ENCODE results near the gene PHPT1.

The PHPT1 gene

DNA sequence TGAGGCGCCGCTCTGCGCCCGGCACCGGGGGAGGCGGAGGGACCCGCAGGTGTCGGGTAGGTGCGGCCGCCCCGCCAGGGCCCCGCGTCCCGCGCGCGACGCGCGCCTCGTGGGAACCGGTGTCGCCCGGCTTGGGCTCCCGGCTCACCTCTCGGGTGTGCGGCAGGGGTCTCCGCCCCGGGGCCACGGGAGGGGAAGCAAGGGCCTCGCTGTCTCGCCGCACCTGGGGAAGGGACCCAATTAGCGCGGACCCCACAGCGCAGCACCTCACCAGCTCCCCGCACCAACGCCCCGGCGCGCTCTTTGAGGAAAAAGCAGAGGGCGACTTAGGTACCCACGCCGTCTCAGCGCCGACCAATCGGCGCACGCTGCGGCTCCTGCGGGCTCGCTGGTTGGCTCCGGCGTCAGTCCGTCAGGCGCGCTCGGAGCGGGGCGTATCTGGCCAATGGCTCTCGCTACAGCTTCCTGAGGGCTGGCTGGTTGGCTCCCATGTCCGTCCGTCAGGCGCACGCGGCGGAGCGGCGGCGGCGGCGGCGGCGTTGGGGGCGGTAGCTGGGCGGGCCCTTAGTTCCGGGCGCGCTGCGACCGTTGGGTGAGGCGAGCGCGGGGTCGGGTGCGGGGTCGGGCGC, 36.9 kb downstream of the PHPT1 start, which contains the start of gene TRAF2:
Gene TRAF2, plus strand, starts transcription at position 567 of the 629 bp plus-strand sequence. CDS start 12,225 bp downstream, outside the sequence.
- Histone ChIP-seq H3K4me1 (ENCODE audit: control insufficient read depth, insufficient read depth, low read length) (peaks cover 25% of the 10 kb centered on the region), H3K9ac (ENCODE audit: low read length) (peak within 1 kb of the TSS; percentile 73), H3K9me3 (ENCODE audit: control insufficient read depth, low read length) (no peaks in the 10 kb centered on the region), H3K36me3 (ENCODE audit: control insufficient read depth, insufficient read depth, low read length) (no peaks in the 10 kb centered on the region), H3K27me3 (ENCODE audit: control insufficient read depth, insufficient read depth, low read length) (no peaks in the 10 kb centered on the region), H3K4me3 (ENCODE audit: low read length) (peak within 1 kb of the TSS; percentile 27)

DNA sequence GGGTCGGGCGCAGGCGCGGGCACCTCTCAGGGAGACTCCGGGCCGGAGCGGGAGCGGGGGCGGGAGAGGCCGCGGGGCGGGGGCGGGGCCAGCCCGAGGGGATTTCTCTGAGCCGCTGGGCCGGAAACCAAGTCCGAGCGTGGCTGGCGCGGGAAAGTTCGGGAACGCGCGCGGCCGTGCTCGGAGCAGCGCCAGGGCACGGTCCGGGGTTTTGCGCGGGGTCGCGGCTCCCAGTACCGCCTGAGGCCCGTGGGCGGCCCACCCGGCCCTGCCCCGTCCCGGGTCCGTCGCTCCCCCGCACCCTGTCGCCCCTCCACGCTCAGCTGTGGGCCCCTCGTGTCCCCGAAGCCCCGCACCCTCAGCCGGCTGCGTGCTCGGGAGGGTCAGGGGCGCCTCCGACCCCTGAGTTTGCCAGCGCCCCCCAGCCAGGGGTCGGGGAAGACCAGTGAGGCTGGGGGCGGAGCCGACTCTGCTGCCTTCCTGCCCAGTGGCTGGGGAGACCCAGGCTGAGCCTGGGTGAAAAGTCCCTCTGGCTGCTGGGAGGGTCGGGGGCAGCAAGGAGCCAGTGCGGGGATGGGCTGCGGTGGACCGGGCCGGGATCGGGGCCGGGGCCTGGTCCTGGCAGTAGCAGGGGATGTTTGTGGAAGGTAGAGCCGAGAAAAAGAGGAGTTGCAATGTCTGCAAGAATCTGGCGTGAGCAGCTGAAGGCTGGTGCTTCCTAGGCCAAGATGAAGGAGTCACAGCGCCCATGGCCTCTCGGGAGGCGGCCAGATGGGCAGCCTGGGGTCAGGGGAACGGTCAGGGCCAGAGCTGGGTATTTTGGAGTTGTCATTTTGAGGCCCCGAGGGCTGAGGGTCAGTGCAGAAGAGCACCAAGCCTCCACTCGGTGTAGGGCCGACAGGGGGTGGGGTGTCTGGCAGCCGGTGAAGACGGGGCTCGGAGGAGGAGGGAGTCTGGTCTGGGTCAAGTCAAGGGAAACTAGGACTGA, 37.7 kb downstream of the PHPT1 start:
- H3K9me3 ChIP-seq (ENCODE audit: control insufficient read depth, low read length), result no peaks in the 10 kb centered on the region
- H3K4me1 ChIP-seq (ENCODE audit: control insufficient read depth, insufficient read depth, low read length), result peaks cover 18% of the 10 kb centered on the region
- peak overlapping the region; percentile 46 for H3K9ac ChIP-seq (ENCODE audit: low read length)
- no peaks in the 10 kb centered on the region for H3K27me3 ChIP-seq (ENCODE audit: control insufficient read depth, insufficient read depth, low read length)
- H3K4me3 ChIP-seq (ENCODE audit: low read length), result peak overlapping the region; percentile 27
- H3K36me3 ChIP-seq (ENCODE audit: control insufficient read depth, insufficient read depth, low read length), result no peaks in the 10 kb centered on the region

DNA sequence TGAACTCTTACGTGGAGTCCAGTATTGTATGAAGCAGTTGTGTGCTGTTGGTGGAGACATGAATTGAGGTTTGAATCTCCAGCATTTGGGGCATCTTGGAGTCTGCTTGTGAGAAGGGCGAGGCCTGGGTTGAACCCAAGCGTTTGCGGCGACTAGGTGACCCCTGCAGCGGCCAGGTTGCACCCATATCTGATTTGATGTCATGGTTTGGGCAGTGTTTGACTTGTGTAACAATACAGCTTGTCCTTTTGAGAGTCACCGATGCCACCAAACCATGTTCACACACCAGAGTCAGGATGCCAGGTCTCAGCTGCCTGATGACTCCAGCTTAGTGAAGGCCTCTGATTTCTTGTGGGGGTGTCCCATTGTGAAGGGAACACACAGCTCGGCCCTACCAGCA, 39.2 kb downstream of the PHPT1 start:
- Histone ChIP-seq H3K4me1 (ENCODE audit: control insufficient read depth, insufficient read depth, low read length) (peaks cover 4% of the 10 kb centered on the region), H3K27me3 (ENCODE audit: control insufficient read depth, insufficient read depth, low read length) (no peaks in the 10 kb centered on the region), H3K4me3 (ENCODE audit: low read length) (no peak overlapping the region), H3K9ac (ENCODE audit: low read length) (no peak overlapping the region), H3K36me3 (ENCODE audit: control insufficient read depth, insufficient read depth, low read length) (no peaks in the 10 kb centered on the region), H3K9me3 (ENCODE audit: control insufficient read depth, low read length) (no peaks in the 10 kb centered on the region)

DNA sequence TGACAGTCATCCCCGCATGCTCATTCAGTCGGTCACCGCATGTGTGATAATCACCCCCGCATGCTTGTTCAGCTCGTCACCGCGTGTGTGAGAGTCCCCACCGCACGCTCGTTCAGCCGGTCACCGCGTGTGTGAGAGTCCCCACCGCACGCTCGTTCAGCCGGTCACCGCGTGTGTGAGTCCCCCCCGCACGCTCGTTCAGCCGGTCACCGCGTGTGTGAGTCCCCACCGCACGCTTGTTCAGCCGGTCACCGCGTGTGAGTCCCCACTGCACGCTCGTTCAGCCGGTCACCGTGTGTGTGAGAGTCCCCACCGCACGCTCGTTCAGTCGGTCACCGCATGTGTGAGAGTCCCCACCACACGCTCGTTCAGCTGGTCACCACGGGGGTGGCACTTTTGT, 40.6 kb downstream of the PHPT1 start:
- Histone ChIP-seq H3K4me3 (ENCODE audit: low read length) (no peak overlapping the region), H3K9ac (ENCODE audit: low read length) (no peak overlapping the region), H3K36me3 (ENCODE audit: control insufficient read depth, insufficient read depth, low read length) (no peaks in the 10 kb centered on the region), H3K4me1 (ENCODE audit: control insufficient read depth, insufficient read depth, low read length) (peaks cover 4% of the 10 kb centered on the region), H3K9me3 (ENCODE audit: control insufficient read depth, low read length) (no peaks in the 10 kb centered on the region), H3K27me3 (ENCODE audit: control insufficient read depth, insufficient read depth, low read length) (no peaks in the 10 kb centered on the region)

DNA sequence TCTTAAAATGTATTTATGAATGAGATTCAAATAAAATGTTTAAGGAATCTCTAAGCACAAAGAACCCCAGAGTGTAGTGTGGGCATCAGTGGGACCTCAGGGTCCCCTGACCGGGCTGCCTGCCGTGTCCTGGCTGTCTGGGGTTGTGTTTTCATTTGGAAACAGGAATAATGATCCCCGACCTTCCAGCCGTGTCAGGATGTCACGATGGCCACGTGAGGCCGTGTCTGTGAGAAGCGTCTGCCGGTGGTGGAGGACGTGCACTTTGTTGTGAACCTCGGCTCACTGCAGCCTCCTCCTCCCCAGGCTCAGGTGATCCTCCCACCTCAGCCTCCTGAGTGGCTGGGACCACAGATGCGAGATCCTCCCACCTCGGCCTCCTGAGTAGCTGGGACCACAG, 41.5 kb downstream of the PHPT1 start:
- no peak overlapping the region for H3K4me3 ChIP-seq (ENCODE audit: low read length)
- H3K9me3 ChIP-seq (ENCODE audit: control insufficient read depth, low read length), result no peaks in the 10 kb centered on the region
- H3K9ac ChIP-seq (ENCODE audit: low read length), result no peak overlapping the region
- H3K27me3 ChIP-seq (ENCODE audit: control insufficient read depth, insufficient read depth, low read length), result no peaks in the 10 kb centered on the region
- no peaks in the 10 kb centered on the region for H3K36me3 ChIP-seq (ENCODE audit: control insufficient read depth, insufficient read depth, low read length)
- peaks cover 10% of the 10 kb centered on the region for H3K4me1 ChIP-seq (ENCODE audit: control insufficient read depth, insufficient read depth, low read length)

DNA sequence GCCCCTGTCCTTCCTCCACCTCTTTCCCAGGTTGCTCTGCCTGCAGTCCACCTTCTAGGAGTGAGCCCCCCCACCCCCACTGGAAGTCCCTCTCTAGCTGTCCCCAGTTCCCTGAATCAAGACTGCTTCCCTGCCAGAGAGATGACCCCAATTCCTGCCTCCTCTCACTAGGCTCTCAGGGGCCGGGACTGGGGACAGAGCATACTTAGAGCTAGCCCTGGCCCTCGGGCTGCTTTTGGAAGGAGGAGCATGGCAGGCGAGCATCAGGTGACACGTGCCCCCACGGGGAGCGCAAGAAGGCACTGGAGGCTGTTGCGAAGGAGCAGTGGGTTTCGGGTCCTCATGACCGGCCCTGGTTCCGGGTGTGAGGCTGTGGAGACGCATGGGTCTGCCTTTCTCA, 46.8 kb downstream of the PHPT1 start:
- peaks cover 13% of the 10 kb centered on the region for H3K4me1 ChIP-seq (ENCODE audit: control insufficient read depth, insufficient read depth, low read length)
- no peaks in the 10 kb centered on the region for H3K9me3 ChIP-seq (ENCODE audit: control insufficient read depth, low read length)
- H3K4me3 ChIP-seq (ENCODE audit: low read length), result no peak overlapping the region
- no peaks in the 10 kb centered on the region for H3K27me3 ChIP-seq (ENCODE audit: control insufficient read depth, insufficient read depth, low read length)
- no peaks in the 10 kb centered on the region for H3K36me3 ChIP-seq (ENCODE audit: control insufficient read depth, insufficient read depth, low read length)
- no peak overlapping the region for H3K9ac ChIP-seq (ENCODE audit: low read length)

DNA sequence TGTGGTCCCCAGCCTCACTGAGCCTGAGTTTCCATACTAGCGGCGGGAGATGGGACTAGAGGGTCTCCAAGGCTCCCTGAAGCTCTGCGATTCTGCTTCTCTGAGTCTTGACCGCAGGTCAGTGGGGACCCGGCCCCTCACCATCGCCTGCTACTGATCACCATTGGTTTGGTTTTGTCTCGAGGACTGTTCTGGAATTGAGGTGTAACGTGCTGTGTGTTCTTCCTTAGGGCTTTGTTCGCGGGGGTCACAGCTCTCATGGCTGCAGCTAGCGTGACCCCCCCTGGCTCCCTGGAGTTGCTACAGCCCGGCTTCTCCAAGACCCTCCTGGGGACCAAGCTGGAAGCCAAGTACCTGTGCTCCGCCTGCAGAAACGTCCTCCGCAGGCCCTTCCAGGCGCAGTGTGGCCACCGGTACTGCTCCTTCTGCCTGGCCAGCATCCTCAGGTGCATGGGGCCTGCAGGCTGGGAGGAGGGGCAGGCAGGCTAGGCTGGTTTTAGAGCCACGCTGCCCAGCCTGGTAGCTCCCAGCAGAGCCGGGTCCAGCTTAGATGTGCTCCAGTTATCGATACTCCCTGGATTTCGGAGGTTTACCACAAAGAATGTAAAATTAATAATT, 49.4 kb downstream of the PHPT1 start:
- Histone ChIP-seq H3K9ac (ENCODE audit: low read length) (no peak overlapping the region), H3K36me3 (ENCODE audit: control insufficient read depth, insufficient read depth, low read length) (no peaks in the 10 kb centered on the region), H3K27me3 (ENCODE audit: control insufficient read depth, insufficient read depth, low read length) (no peaks in the 10 kb centered on the region), H3K4me3 (ENCODE audit: low read length) (no peak overlapping the region), H3K4me1 (ENCODE audit: control insufficient read depth, insufficient read depth, low read length) (peaks cover 39% of the 10 kb centered on the region), H3K9me3 (ENCODE audit: control insufficient read depth, low read length) (no peaks in the 10 kb centered on the region)

DNA sequence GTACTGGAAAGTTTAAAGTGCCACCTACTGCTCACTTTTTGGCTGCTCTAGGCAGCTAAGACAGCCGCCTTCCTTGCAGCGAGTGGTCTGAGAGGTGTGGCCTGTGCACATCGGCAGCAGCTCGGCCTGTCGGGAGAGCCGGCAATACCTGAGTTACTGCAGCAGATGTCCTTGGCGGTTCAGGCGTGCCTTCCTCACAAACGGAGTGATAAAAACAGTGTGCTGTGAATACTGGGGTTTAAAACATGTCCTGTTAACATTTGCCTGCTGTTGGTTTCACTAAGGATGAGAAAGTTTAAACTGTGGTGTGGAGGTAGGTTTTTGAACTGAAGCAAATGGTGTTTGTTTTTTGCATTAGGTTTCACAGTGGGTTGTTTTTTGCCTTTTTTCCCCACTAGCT, 50.0 kb downstream of the PHPT1 start:
- Histone ChIP-seq H3K36me3 (ENCODE audit: control insufficient read depth, insufficient read depth, low read length) (no peaks in the 10 kb centered on the region), H3K9me3 (ENCODE audit: control insufficient read depth, low read length) (no peaks in the 10 kb centered on the region), H3K27me3 (ENCODE audit: control insufficient read depth, insufficient read depth, low read length) (no peaks in the 10 kb centered on the region), H3K4me3 (ENCODE audit: low read length) (no peak overlapping the region), H3K4me1 (ENCODE audit: control insufficient read depth, insufficient read depth, low read length) (peaks cover 40% of the 10 kb centered on the region), H3K9ac (ENCODE audit: low read length) (no peak overlapping the region)

DNA sequence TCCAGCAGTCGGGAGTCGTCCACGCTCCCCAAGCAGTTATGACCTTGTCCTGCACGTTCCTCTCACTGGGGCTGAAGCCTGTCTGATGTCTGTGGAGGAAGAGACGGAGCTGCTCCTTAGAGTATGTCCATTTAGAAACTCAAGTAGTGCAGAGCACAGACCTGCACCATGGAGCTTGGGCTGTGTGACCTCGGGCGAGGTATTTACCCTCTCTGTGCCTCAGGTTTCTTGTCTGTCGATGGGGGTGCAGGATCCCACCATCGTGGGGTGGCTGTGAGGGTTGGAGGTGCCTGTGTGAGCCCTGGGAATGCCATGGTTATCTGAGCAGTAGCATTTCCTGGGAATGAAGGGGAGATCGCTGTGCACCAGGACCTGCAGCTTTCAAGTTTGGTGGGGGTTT, 51.3 kb downstream of the PHPT1 start:
- H3K36me3 ChIP-seq (ENCODE audit: control insufficient read depth, insufficient read depth, low read length), result no peaks in the 10 kb centered on the region
- no peaks in the 10 kb centered on the region for H3K27me3 ChIP-seq (ENCODE audit: control insufficient read depth, insufficient read depth, low read length)
- H3K9me3 ChIP-seq (ENCODE audit: control insufficient read depth, low read length), result no peaks in the 10 kb centered on the region
- H3K4me1 ChIP-seq (ENCODE audit: control insufficient read depth, insufficient read depth, low read length), result peaks cover 35% of the 10 kb centered on the region
- H3K9ac ChIP-seq (ENCODE audit: low read length), result no peak overlapping the region
- no peak overlapping the region for H3K4me3 ChIP-seq (ENCODE audit: low read length)
